Endothelial cell of umbilical vein (primary cell): Measurements from ENCODE around the gene RNASET2. TPM values are rescaled to one million over a fixed set of nuclear protein-coding genes. Genes with fewer than 3 reads are reported as not detected.

Source experiments
- BruUV-seq: library from RNA; stranded (reverse); fragments of 400-500 nt; replicated peaks from 2 replicates; lab custom pipeline; 2021; lab: Mats Ljungman, UMichigan
- CTCF ChIA-PET: fragments of 300-600, 350-600 bp; sonication (Branson Sonifier 250); formaldehyde crosslinking; loops from one replicate; lab custom pipeline; 2021; ENCODE audit warnings: antibody characterized with exemption, inconsistent platforms; lab: Charles Lee
- POLR2A ChIA-PET: fragments of 300-600, 350-600 bp; sonication (Branson Sonifier 250); formaldehyde crosslinking; loops from one replicate; lab custom pipeline; 2021; ENCODE audit warnings: antibody characterized with exemption, inconsistent platforms; lab: Charles Lee
- DNase-seq: peaks from one replicate; pipeline ENCODE4 v3.0.0-alpha.2; 2011; ENCODE audit warnings: low read depth, low spot score
- FAIRE-seq: peaks from 2 replicates; lab custom pipeline; 2011; peaks lifted over from hg19 to GRCh38; lab: Jason Lieb, UNC
- H2AFZ ChIP-seq: 2 replicates; pipeline ENCODE4 v1.6.0; 2012; ENCODE audit warnings: low read depth, low read length, control low read depth, inconsistent platforms
- H3K27ac ChIP-seq: 2 replicates; pipeline ENCODE4 v1.5.1; 2011; ENCODE audit warnings: low read depth, mild to moderate bottlenecking, control low read depth, low read length, moderate library complexity; ENCODE audit not compliant: insufficient read depth
- H3K27me3 ChIP-seq, 2 experiments: 2 replicates each; pipeline versions ENCODE4 v1.6.0 to v1.6.1; 2011; ENCODE audit warnings: low read length in 2 of 2, mixed read lengths in 1 of 2; ENCODE audit not compliant: control insufficient read depth in 2 of 2, insufficient read depth in 2 of 2
- H3K36me3 ChIP-seq, 2 experiments: 2 replicates in 1 of 2; 3 replicates in 1 of 2; pipeline ENCODE4 v1.5.1; 2011; ENCODE audit warnings: low read length in 2 of 2, mild to moderate bottlenecking in 1 of 2, moderate library complexity in 1 of 2; ENCODE audit not compliant: control insufficient read depth in 2 of 2, insufficient read depth in 2 of 2; ENCODE audit errors: extremely low read depth in 1 of 2
- H3K4me1 ChIP-seq: 3 replicates; pipeline ENCODE4 v1.5.1; 2011; ENCODE audit warnings: mild to moderate bottlenecking, low read length; ENCODE audit not compliant: control insufficient read depth, insufficient read depth; ENCODE audit errors: extremely low read depth
- H3K4me2 ChIP-seq: 2 replicates; pipeline ENCODE4 v1.6.1; 2011; ENCODE audit warnings: low read length, control low read depth, mixed read lengths; ENCODE audit not compliant: insufficient read depth
- H3K4me3 ChIP-seq, 3 experiments: fragments of 200-600 bp in 1 of 3; sonication (generic), shearing (Covaris generic) in 1 of 3; replicated peaks in 1 of 3; 2 replicates each; pipeline ENCODE4 v1.5.1; 2011 to 2016; ENCODE audit warnings: control low read depth in 3 of 3, low read length in 3 of 3, mild to moderate bottlenecking in 2 of 3, inconsistent platforms in 1 of 3, low read depth in 1 of 3, moderate library complexity in 1 of 3; ENCODE audit not compliant: insufficient read depth in 1 of 3
- H3K79me2 ChIP-seq: 2 replicates; pipeline ENCODE4 v1.6.0; 2012; ENCODE audit warnings: low read length, inconsistent platforms; ENCODE audit not compliant: control insufficient read depth, insufficient read depth
- H3K9ac ChIP-seq: replicated peaks from 2 replicates; pipeline ENCODE3; 2011; ENCODE audit warnings: low read length, control low read depth; ENCODE audit not compliant: insufficient read depth; ENCODE audit errors: extremely low read depth
- H3K9me1 ChIP-seq: replicated peaks from 3 replicates; pipeline ENCODE4 v1.6.0; 2011; ENCODE audit warnings: mild to moderate bottlenecking, low read length; ENCODE audit not compliant: control insufficient read depth, insufficient read depth; ENCODE audit errors: extremely low read depth
- H3K9me3 ChIP-seq: replicated peaks from 2 replicates; pipeline ENCODE4 v1.5.1; 2012; ENCODE audit warnings: low read length, inconsistent platforms; ENCODE audit not compliant: control insufficient read depth, insufficient read depth
- H4K20me1 ChIP-seq: replicated peaks from 2 replicates; pipeline ENCODE3; 2011; ENCODE audit warnings: mild to moderate bottlenecking, low read length; ENCODE audit not compliant: control insufficient read depth, insufficient read depth; ENCODE audit errors: extremely low read depth
- EZH2 ChIP-seq: IDR thresholded peaks from 2 replicates; pipeline ENCODE4 v1.6.1; 2012; ENCODE audit warnings: borderline replicate concordance, low read depth, mild to moderate bottlenecking, moderate library complexity, low read length, inconsistent platforms; ENCODE audit not compliant: severe bottlenecking
- FOS ChIP-seq: IDR thresholded peaks from 2 replicates; pipeline ENCODE4 v1.6.1; 2011; ENCODE audit warnings: mild to moderate bottlenecking, low read length, moderate library complexity, borderline replicate concordance; ENCODE audit not compliant: insufficient read depth
- GATA2 ChIP-seq: IDR thresholded peaks from 2 replicates; pipeline ENCODE4 v1.7.0; 2011; ENCODE audit warnings: low read depth, mild to moderate bottlenecking, moderate library complexity, mixed read lengths, low read length; ENCODE audit not compliant: insufficient read length, insufficient read depth
- JUN ChIP-seq: IDR thresholded peaks from 2 replicates; pipeline ENCODE4 v1.6.1; 2011; ENCODE audit warnings: borderline replicate concordance, low read depth; ENCODE audit not compliant: insufficient read length, insufficient read depth
- MYC ChIP-seq: IDR thresholded peaks from one replicate; pipeline ENCODE4 v1.6.1; 2011; ENCODE audit warnings: mild to moderate bottlenecking, low read depth, low read length
- POLR2A ChIP-seq: IDR thresholded peaks from 2 replicates; pipeline ENCODE4 v1.6.1; 2012; ENCODE audit warnings: low read depth, mild to moderate bottlenecking, control low read depth, low read length
- POLR2AphosphoS5 ChIP-seq: IDR thresholded peaks from 2 replicates; pipeline ENCODE4 v1.6.1; 2012; ENCODE audit warnings: low read depth, mild to moderate bottlenecking, control low read depth, low read length, moderate library complexity; ENCODE audit not compliant: insufficient read depth
- dilution Hi-C: fragments of 300-500 bp; cut with MboI; formaldehyde crosslinking; loops from one replicate; pipeline ENCODE4 v1.15.0; 2019; ENCODE audit warnings: low sequenced_read_pairs; ENCODE audit not compliant: extremely low pct_ligation_motif_present
- intact Hi-C: fragments of 100-400 bp; cut with micrococcal nuclease; formaldehyde crosslinking; loops from one replicate; pipeline ENCODE4 v1.10.0; 2022
- polyA plus RNA-seq, 4 experiments: library from polyadenylated mRNA; depleted of rRNA in 3 of 4; stranded (reverse) in 3 of 4; unstranded in 1 of 4; fragments of >200 nt; gene quantifications; 2 replicates each; pipeline versions ENCODE4 v1.2.1 to v1.2.3, GENCODE V29; 2011 to 2012; ENCODE audit warnings: missing spikeins in 1 of 4
- total RNA-seq: library from RNA; stranded (reverse); gene quantifications from 2 replicates; pipeline ENCODE4 v1.2.3, GENCODE V29; 2021
- TF ChIP-seq, protein P1 (sequence below): IDR thresholded peaks from 2 replicates; pipeline ENCODE4 v1.6.1; 2011; ENCODE audit not compliant: insufficient read depth, insufficient read length
- TF ChIP-seq, protein P2 (sequence below), 2 donors: IDR thresholded peaks; 1 replicate in 1 of 2; 2 replicates in 1 of 2; pipeline ENCODE4 v1.5.1; 2011; ENCODE audit warnings: low read length in 2 of 2, mild to moderate bottlenecking in 2 of 2, moderate library complexity in 2 of 2, control low read depth in 1 of 2, inconsistent platforms in 1 of 2, low read depth in 1 of 2; ENCODE audit not compliant: insufficient read depth in 1 of 2; ENCODE audit errors: extremely low read depth in 1 of 2

RNASET2 gene
- total and polyA plus RNA-seq, 2 donors (not counting 3 experiments of a cell fraction or from before 2014, with no cell fraction given), result 10.7 to 11.4 TPM

DNA sequence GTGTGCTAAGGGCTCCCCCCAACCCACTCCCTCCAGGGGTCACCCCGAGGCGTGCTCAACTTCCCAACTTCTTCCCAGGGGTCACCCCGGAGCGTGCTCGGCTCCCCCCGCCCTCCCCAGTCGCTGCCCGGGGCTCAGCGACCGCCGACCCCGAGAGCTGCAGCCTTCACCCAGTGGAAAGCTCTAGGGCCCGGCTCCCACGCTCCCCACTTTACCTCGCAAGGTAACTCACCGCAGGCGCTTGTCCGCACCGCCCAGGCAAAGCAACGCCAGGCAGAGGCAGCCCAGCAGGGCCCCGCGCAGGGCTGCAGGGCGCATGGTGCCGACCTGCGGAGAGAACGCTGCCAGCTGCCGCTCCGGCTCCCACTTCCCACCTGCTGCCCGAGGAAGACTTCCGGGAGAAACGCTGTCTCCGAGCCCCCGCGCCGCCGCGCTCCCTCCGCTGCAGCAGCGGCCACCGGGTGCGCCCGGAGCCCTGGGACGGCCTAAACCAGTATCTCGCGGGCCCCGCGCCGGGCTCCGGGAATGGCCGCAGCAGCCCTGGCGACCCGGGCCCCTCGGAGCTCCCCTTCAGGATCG, 396 bp downstream of the RNASET2 start:
- CTCF ChIA-PET, result interaction anchor here (0.5 to 1.6 kb wide), 5 partner anchors 26 to 395 kb away, joined by 3 to 14 read pairs (median 3); partner anchors contain the start of gene CEP43
- dilution Hi-C loops, result no loop called here

More for the DNA sequence above, 396 bp downstream of the RNASET2 start:
- H3K4me2 ChIP-seq, result peak overlapping the region; percentile 78
- no peaks in the 10 kb centered on the region for H4K20me1 ChIP-seq
- no TSS peak for BruUV-seq
- H3K9me3 ChIP-seq, result no peaks in the 10 kb centered on the region
- H2AFZ ChIP-seq, result peak overlapping the region; percentile 91
- TF ChIP-seq FOS (no peak), POLR2AphosphoS5 (no peak), JUN (no peak), GATA2 (no peak), MYC (no peak), POLR2A (no peak), EZH2 (no peak)
- TF ChIP-seq, protein P1, sequence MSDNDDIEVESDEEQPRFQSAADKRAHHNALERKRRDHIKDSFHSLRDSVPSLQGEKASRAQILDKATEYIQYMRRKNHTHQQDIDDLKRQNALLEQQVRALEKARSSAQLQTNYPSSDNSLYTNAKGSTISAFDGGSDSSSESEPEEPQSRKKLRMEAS, result no peak
- TF ChIP-seq, protein P2, sequence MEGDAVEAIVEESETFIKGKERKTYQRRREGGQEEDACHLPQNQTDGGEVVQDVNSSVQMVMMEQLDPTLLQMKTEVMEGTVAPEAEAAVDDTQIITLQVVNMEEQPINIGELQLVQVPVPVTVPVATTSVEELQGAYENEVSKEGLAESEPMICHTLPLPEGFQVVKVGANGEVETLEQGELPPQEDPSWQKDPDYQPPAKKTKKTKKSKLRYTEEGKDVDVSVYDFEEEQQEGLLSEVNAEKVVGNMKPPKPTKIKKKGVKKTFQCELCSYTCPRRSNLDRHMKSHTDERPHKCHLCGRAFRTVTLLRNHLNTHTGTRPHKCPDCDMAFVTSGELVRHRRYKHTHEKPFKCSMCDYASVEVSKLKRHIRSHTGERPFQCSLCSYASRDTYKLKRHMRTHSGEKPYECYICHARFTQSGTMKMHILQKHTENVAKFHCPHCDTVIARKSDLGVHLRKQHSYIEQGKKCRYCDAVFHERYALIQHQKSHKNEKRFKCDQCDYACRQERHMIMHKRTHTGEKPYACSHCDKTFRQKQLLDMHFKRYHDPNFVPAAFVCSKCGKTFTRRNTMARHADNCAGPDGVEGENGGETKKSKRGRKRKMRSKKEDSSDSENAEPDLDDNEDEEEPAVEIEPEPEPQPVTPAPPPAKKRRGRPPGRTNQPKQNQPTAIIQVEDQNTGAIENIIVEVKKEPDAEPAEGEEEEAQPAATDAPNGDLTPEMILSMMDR (IDR thresholded peaks at IDR 0.05; ENCODE audit: extremely low read depth in 1 of 2, insufficient read depth in 1 of 2, low read depth in 1 of 2, low read length in 2 of 2), result no peak
- H3K4me1 ChIP-seq, result peaks cover 21% of the 10 kb centered on the region
- no peaks in the 10 kb centered on the region for H3K9me1 ChIP-seq
- FAIRE-seq, result no peak
- no peaks in the 10 kb centered on the region for H3K79me2 ChIP-seq
- intact Hi-C loops, result loop anchor here (1.0 to 10.0 kb wide), 4 partner anchors 43 to 681 kb away; partner anchors contain the start of genes CEP43 and RPS6KA2
- H3K4me3 ChIP-seq, result peak overlapping the region; percentile 60 to 63 (median 61)
- H3K36me3 ChIP-seq, result no peaks in the 10 kb centered on the region
- POLR2A ChIA-PET, result no interaction called here
- no peaks in the 10 kb centered on the region for H3K27me3 ChIP-seq
- H3K9ac ChIP-seq, result peak overlapping the region; percentile 21
- H3K27ac ChIP-seq, result no peak overlapping the region
- no peak for DNase-seq
